GM12874 (cell line): ENCODE measurements around the gene CXorf65.

Experiments used
- CTCF ChIP-seq: IDR thresholded peaks from 2 replicates; pipeline ENCODE4 v1.5.1; 2011; ENCODE audit warnings: low read depth, mild to moderate bottlenecking, control low read depth, low read length, moderate library complexity; ENCODE audit not compliant: insufficient read depth

CXorf65 gene

DNA sequence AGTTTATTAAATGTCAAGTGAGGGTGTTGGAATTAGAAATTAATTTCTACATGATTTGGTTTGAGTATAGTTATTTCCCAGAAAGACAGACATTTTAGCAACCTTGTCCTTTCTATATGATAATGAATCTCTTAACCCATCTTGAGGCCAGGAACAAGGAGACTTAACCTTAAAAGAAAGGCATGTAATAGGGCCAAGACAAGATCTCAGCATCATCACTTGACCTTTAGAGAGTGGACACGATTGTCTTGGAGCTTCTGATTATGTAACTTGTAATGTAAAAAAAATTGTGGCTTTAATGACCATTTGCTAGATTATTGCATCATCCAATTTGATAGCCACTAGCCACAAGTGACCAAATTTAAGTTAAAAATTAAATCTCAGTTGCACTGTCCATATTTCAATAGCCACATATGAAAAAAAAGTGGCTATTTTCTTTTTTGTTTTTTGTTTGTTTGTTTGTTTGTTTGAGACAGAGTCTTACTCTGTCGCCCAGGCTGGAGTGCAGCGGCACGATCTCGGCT, 24.4 kb downstream of the CXorf65 start:
- no peak for TF ChIP-seq CTCF

GRCh38 chrX:71081330-71082123, 25.0 kb downstream of the CXorf65 start:
- no peak for TF ChIP-seq CTCF

DNA sequence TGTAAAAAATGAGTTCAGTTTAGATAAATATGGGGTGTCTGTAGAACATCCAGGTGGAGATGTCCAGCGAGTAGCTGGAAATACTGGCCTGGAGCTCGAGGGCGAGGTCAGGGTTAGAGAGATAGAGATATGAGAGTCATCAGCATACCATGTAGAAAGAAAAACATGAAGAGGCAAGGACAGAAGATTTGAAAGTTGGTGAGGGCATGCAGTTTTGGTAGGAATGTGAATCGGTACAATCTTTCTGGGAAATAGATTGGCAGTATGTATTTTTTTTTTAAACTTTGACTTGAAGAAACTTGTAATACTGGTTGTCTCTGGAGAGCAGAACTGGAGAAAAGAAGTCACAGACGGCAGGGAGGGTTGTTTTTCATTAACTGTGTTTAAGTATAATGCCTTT, 36.0 kb downstream of the CXorf65 start:
- no peak for TF ChIP-seq CTCF

DNA sequence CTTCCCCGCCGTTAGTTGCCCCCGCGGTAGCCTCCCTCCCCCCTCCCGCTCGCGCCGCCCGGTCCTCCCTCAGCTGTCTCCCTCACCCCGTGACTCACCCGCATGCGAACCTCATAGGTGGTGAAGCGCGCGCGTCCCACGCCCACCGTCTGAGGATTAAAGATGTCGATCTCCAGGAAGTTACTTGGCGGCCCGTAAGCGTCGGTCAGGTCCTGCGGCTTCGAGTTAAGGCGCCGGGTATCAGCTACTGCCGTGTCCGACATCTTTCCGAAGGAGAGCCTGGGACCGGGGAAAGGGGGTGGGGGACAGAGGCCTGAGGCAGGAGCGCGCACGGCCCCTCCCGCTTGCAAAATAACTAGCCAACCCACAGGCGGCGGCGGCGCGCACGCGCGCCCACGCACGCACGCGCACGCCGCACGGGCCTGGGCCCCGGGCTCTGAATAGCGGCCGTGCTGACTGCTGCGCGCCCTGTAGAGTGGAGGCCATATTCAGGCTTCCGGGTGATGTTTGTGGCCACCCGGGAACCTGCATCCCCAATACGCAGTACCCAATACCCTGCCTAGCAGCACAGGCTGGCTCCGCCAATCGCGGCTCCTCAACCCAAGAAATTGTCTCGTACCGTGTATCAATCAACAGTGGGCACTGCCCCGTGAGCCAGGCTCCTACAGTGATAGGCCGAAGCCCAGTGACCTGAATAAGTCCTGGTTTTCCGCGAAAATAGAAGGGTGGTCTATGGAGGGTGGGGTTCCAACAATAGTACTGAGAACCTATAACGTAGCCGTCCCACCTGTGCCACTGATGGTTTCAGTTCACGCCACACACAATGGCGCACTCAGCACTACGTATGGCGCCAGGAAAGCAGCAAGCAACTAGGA, 38.3 kb downstream of the CXorf65 start, which contains the start of gene SNX12:
SNX12 (minus strand) TSS at position 291 of the 875 bp plus-strand sequence; CDS start at position 263, 28 bp downstream.
- no peak for TF ChIP-seq CTCF

DNA sequence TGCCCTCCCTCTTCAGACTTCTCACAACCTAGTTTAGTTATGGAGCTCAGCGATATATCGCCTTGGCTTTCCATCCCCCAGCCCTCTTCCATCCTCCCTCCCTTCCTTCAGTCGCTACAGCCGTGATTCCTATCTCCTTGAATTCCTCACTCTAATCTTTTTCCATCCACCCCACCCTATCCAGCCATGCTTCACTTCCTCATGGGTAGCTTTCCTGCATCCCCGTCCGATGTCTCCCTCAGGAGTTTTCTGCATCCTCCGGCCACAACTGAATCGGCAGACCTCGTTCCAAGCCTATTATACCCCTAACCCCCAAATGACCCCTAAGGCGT, 38.9 kb downstream of the CXorf65 start:
- TF ChIP-seq CTCF, result no peak

GRCh38 chrX:71067089-71067488, 39.5 kb downstream of the CXorf65 start:
- TF ChIP-seq CTCF, result no peak

DNA sequence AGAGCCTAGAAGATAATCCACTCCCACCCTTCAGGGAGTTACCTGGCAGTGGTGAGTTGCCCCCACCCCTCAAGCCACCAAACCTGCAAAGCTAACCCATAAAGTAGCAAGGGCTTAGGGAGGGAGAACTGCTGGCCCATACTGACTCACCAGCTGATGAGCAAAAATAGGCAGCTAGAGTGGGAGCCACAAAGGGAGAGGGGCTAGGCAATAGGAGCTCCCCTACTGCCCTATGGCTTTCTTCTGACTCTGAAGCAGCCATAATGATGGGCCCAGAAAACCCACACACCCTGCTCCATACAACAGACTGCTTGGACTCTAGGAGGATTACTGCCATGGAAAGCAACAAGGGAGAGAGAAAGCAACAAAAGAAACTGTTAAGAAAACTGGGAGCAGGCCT, 46.4 kb downstream of the CXorf65 start:
- no peak for TF ChIP-seq CTCF
